ENCODE results near the gene PSG5.
"Not testable (repeated sequence)": the region's sequence is repeated elsewhere in the genome, so short reads cannot be mapped to it uniquely, and the experiment has no call there.

DNA sequence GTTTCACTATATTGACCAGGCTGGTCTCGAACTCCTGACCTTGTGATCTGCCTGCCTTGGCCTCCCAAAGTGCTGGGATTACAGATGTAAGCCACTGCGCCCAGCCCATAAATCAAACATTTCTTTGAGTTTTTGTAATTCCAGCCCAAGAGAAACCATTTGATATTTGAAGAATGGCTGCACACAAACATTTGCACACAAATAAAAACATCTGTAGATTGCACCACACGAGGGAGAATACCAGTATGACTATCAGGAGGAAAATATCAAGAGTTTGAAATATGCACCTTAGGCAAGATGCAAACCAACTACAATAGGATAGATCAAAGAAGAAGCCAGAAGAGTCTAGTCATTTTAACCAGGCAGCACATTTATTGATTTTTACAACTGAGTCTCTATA, 20.4 kb downstream of the PSG5 start:
- not testable (repeated sequence) for TF ChIP-seq CTCF, POLR2A (IDR thresholded peaks at IDR 0.05)

Data from ovary (tissue), 3 donors.